Heart left ventricle (tissue), 16 donors: Measurements from ENCODE around the gene CABP4. TPM values are rescaled to one million over a fixed set of nuclear protein-coding genes. Genes with fewer than 3 reads are reported as not detected.
A peak's percentile ranks its signal among the peaks of the same experiment; 100 is the strongest.

Source experiments
- ATAC-seq, 4 donors: fragments of 200-7000 bp; cut with Tn5 transposase; one replicate each; pipeline ENCODE4 v1.9.1; 2020 to 2022; ENCODE audit warnings: moderate library complexity in 4 of 4, mild to moderate bottlenecking in 3 of 4, moderate number of reproducible peaks in 1 of 4
- DNase-seq, 5 donors: peaks; one replicate each; pipeline ENCODE4 v3.0.0-alpha.2; 2020
- H3K27ac ChIP-seq, 12 donors: fragments of 200-600 bp; sonication (generic) in 4 of 12; one replicate each; pipeline versions ENCODE4 v1.5.0 to v1.8.0; 2016 to 2022; ENCODE audit warnings: mild to moderate bottlenecking in 2 of 12
- H3K27me3 ChIP-seq, 9 donors: fragments of 200-600 bp; sonication (generic) in 2 of 9; one replicate each; pipeline versions ENCODE4 v1.5.1 to v1.8.0; 2016 to 2022; ENCODE audit warnings: mild to moderate bottlenecking in 3 of 9
- H3K36me3 ChIP-seq, 9 donors: fragments of 200-600 bp; sonication (generic) in 2 of 9; one replicate each; pipeline versions ENCODE4 v1.5.0 to v1.8.0; 2018 to 2022; ENCODE audit warnings: mild to moderate bottlenecking in 2 of 9
- H3K4me1 ChIP-seq, 12 donors: fragments of 200-600 bp; sonication (generic) in 4 of 12; one replicate each; pipeline versions ENCODE4 v1.5.0 to v1.8.0; 2016 to 2022; ENCODE audit warnings: mild to moderate bottlenecking in 3 of 12
- H3K4me3 ChIP-seq, 12 donors: fragments of 200-600 bp; sonication (generic) in 4 of 12; one replicate each; pipeline versions ENCODE4 v1.5.0 to v1.8.0; 2017 to 2022; ENCODE audit warnings: mild to moderate bottlenecking in 9 of 12, moderate library complexity in 4 of 12
- H3K9me3 ChIP-seq, 12 donors: fragments of 200-600 bp; sonication (generic) in 4 of 12; one replicate each; pipeline versions ENCODE4 v1.5.0 to v1.8.0; 2016 to 2022; ENCODE audit warnings: mild to moderate bottlenecking in 1 of 12
- POLR2A ChIP-seq, 2 donors: fragments of 450-650 bp; IDR thresholded peaks; one replicate each; pipeline ENCODE4 v1.6.1; 2017; ENCODE audit warnings: antibody characterized with exemption in 2 of 2, mild to moderate bottlenecking in 2 of 2, moderate library complexity in 2 of 2
- WGBS, 4 donors: extraction: QIAGEN DNeasy Blood & Tissue Kit in 2 of 4; methylation state at CpG; one replicate each; pipeline versions ENCODE4 v1.1.5 to v1.1.7; 2013 to 2018; 5-methylcytosine and 5-hydroxymethylcytosine counted together
- intact Hi-C, 10 donors: fragments of 100-400 bp; cut with DNase I; formaldehyde crosslinking; loops; one replicate each; pipeline versions ENCODE4 v1.11.1 to v1.14.2; 2022
- polyA plus RNA-seq, 2 donors: library from polyadenylated mRNA; stranded (reverse); fragments of 200-250 nt; gene quantifications; one replicate each; pipeline ENCODE4 v1.2.3, GENCODE V29; 2013
- total RNA-seq, 9 donors: library from RNA; depleted of rRNA in 2 of 9; stranded (reverse); fragments of >200 nt in 2 of 9; fragmentation: NEBNext Ultra II Directional in 3 of 9; extraction: Animal tissue kit (Norgen Biotek cat#: 25700) in 3 of 9; gene quantifications; one replicate each; pipeline versions ENCODE4 v1.1.0 to v1.2.4, GENCODE V29; 2016 to 2023
- TF ChIP-seq, protein P1 (sequence below), 12 donors: fragments of 200-600 bp; sonication (generic) in 4 of 12; IDR thresholded peaks; one replicate each; pipeline versions ENCODE4 v1.5.0 to v1.8.0; 2018 to 2022; ENCODE audit warnings: antibody characterized with exemption in 12 of 12, mild to moderate bottlenecking in 5 of 12
- donor health status: ischemic (EF 13 %, LVEDD 7.1; RV severe dilation, severe dysfunction).
- donor health status: healthy with polysubstance abuse.
- donor health status: DM: no; HTN: yes; CAD: no.
- donor health status: DM: no; HTN: no; CAD: no.
- donor health status: ischemic (EF 25% LVEDD 6.9; RV normal size, moderate dysfunction).
- donor health status: ischemic (EF 25% LVEDD 5.7; RV mildly dilated, moderate dysfunction).
- donor health status: healthy.
- donor health status: DM: yes; HTN: yes; CAD: no.
- donor health status: ischemic (EF 35%, LVEDD 5.7; RV mildly dilated, moderate dysfunction).
- donor health status: nonischemic (EF 11% LVEDD 7.7; RV severe dilation, severe dysfunction).
- donor health status: DM: yes; HTN: yes; CAD: no.
- donor health status: PGD.
- donor health status: ischemic (EF 29% LVEDD 5.4; RV normal size, mild dysfunction).
- donor health status: nonischemic (EF 23%, LVEDD 6.1; RV moderate dilation, normal function).

The CABP4 gene
- total and polyA plus RNA-seq, 11 donors: 0.25 to 4.2 (median 0.51) TPM; not detected in 1

DNA sequence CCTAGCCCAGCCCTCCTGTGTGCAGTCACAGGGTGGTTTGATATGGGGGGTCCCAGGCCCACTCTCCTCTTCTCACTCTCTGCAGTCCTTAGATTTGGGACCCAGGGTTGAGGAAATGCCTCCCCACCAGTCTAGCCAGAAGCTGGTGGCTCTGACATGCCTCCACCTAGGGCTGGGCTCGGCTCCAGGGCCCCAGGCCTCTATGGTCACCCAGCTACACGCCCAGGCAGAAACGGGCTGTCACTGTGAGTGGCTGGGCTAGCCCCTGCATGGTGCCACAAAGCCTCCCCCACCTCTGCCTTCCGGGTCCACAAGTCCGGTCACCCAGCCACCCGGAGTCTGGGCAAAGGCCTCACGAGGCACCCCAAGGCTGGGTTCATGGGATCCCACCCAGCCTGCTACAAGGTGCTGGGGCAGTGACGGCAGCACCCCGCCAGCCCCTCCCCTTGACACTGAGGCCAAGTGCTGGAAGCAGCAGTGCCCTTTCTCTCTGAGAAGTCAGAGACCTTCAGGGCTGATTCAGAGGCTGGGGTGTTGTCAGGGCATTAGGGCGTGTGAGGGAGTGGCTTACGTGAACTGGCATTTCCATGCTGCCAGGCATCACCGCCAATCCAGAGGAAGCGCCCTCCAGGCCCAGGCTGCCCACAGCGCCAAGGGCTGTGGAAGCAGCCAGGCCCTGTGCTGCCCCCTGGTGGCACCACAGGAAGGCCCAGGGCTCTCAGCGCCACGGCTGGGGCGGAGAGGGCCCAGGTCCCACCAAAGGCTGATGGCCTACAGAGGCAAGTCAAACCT is 50.6 kb downstream of the CABP4 start:
- H3K27me3 ChIP-seq: no peaks in the 10 kb centered on the region
- H3K4me3 ChIP-seq: peak overlapping the region; percentile 53 to 89 (median 78)
- TF ChIP-seq, protein P1, sequence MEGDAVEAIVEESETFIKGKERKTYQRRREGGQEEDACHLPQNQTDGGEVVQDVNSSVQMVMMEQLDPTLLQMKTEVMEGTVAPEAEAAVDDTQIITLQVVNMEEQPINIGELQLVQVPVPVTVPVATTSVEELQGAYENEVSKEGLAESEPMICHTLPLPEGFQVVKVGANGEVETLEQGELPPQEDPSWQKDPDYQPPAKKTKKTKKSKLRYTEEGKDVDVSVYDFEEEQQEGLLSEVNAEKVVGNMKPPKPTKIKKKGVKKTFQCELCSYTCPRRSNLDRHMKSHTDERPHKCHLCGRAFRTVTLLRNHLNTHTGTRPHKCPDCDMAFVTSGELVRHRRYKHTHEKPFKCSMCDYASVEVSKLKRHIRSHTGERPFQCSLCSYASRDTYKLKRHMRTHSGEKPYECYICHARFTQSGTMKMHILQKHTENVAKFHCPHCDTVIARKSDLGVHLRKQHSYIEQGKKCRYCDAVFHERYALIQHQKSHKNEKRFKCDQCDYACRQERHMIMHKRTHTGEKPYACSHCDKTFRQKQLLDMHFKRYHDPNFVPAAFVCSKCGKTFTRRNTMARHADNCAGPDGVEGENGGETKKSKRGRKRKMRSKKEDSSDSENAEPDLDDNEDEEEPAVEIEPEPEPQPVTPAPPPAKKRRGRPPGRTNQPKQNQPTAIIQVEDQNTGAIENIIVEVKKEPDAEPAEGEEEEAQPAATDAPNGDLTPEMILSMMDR (IDR thresholded peaks at IDR 0.05): peak; percentile 96 to 99 (median 98)
- peak in 1 of 2 donors; percentile 69 for TF ChIP-seq POLR2A (IDR thresholded peaks at IDR 0.05)
- DNase-seq: peak; percentile 89 to 96 (median 94)
- peaks cover 0 to 28% (median 16%) of the 10 kb centered on the region in 9 donors for H3K36me3 ChIP-seq
- H3K27ac ChIP-seq: peak overlapping the region; percentile 75 to 100 (median 98)
- ATAC-seq: peak; percentile 70 to 75 (median 72)
- peaks cover 10 to 53% (median 36%) of the 10 kb centered on the region in 12 donors for H3K4me1 ChIP-seq
- intact Hi-C loops: loop anchor here (1.0 to 5.0 kb wide), 16 partner anchors 23 to 153 kb away; partner anchors contain the start of genes RAD9A (in 6 of the 10), TMEM134 (in 5 of the 10), PPP1CA (in 2 of the 10) and RPS6KB2 (in 2 of the 10)
- H3K9me3 ChIP-seq: no peaks in the 10 kb centered on the region
- 4 to 10% (median 6%) methylated on average over 10 to 17 of the region's 17 CpGs for WGBS, 4 donors

DNA sequence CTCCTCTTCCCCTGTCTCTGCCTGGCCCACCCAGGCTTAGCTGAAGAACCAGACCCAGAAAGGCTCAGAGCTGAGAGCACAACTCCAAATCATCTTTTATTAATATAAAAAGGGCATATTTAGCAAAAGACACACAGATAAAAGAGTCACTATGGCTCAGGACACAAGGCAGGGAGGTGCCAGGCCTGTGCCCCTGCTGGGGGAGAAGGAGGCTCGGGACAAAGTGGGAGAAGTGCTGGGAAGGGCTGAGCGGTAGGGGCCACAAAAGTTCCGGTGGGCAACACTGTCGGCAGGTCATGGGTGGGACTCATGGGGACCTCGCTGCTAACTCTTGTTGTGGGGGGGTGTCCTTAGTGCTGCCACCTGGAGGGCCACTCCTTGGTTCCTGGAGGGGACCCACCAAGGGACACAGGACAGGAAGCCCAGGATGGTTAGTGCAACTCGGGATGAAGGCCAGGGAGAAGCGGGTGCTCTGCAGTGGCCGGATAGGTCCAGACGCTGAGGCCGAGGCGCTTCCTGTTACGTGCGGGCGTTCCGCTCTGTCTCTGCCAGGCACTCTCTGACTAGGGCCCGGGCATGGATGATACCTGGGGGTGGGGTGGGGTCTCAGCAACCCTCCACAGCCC is 51.4 kb downstream of the CABP4 start:
- no peak for TF ChIP-seq POLR2A (IDR thresholded peaks at IDR 0.05)
- TF ChIP-seq, protein P1 (IDR thresholded peaks at IDR 0.05): peak in 6 of 12 donors; percentile 4 to 50 (median 27)
- DNase-seq: peak in 1 of 5 donors; percentile 56
- WGBS, 4 donors: 77 to 90% (median 83%) methylated on average over 6 to 16 of the region's 16 CpGs
- Histone ChIP-seq H3K4me1 (peaks cover 10 to 53% (median 36%) of the 10 kb centered on the region in 12 donors), H3K4me3 (peak overlapping the region in 8 of 12 donors; percentile 70 to 85 (median 78)), H3K27me3 (no peaks in the 10 kb centered on the region), H3K36me3 (peaks cover 0 to 21% (median 13%) of the 10 kb centered on the region in 9 donors), H3K27ac (peak overlapping the region; percentile 75 to 100 (median 98)), H3K9me3 (no peaks in the 10 kb centered on the region)
- intact Hi-C loops: loop anchor here (1.0 to 5.0 kb wide), 13 partner anchors 34 to 152 kb away; partner anchors contain the start of genes RAD9A (in 6 of the 10), TMEM134 (in 3 of the 10), PPP1CA (in 2 of the 10) and RPS6KB2 (in 2 of the 10)
- no peak for ATAC-seq

DNA sequence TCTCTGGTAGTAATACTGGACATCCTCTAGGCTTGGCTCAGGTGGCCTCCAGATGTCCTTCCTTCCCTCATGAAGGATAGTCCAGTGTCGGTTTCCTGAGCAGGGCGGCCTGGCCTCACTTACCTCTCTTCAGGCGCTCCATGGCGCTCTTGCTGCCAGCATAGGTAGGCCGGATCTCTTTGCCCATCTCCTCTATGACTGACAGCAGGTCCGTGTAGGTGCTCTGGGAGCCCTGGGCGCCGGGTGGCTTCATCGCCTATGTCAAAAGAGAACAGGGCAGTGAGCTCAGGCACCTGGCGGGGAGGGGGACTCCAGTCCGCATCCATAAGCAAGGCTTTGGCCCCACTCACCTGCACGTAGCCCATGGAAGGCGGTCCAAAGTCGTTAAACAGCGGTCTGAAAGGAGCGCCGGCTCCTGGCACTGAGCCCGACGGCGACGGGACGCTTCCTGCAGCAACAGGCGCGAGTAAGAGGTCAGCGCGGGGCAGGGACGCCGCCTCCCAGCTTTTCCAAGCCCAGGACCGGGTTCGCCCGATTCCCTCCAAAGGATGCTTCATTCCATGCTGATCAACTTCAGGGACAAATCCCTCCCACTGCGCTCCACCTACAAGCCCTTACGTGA is 52.2 kb downstream of the CABP4 start:
- Histone ChIP-seq H3K36me3 (peaks cover 0 to 13% (median 4%) of the 10 kb centered on the region in 9 donors), H3K4me1 (peaks cover 10 to 53% (median 36%) of the 10 kb centered on the region in 12 donors), H3K4me3 (peak overlapping the region; percentile 61 to 95 (median 77)), H3K9me3 (no peaks in the 10 kb centered on the region), H3K27ac (peak overlapping the region; percentile 96 to 100 (median 98)), H3K27me3 (no peaks in the 10 kb centered on the region)
- no peak for TF ChIP-seq POLR2A (IDR thresholded peaks at IDR 0.05)
- TF ChIP-seq, protein P1 (IDR thresholded peaks at IDR 0.05): no peak
- intact Hi-C loops: loop anchor here (2.0 to 5.0 kb wide), 12 partner anchors 35 to 153 kb away; partner anchors contain the start of genes RAD9A (in 6 of the 10), TMEM134 (in 3 of the 10), RPS6KB2 (in 2 of the 10) and GSTP1 (in 1 of the 10)
- WGBS, 4 donors: 26 to 46% (median 38%) methylated on average over 9 to 33 of the region's 33 CpGs
- DNase-seq (peak in 3 of 5 donors; percentile 41 to 83 (median 46)), ATAC-seq (no peak)
